LNCaP clone FGC (cell line): ENCODE results near the gene JAGN1.
"Not testable (repeated sequence)": the region's sequence is repeated elsewhere in the genome, so short reads cannot be mapped to it uniquely, and the experiment has no call there.

Experiments
- DNase-seq: peaks from one replicate; pipeline ENCODE4 v3.0.0-alpha.2; 2011; ENCODE audit warnings: low read depth
- H3K4me3 ChIP-seq: 2 replicates; pipeline ENCODE4 v1.5.1; 2011; ENCODE audit warnings: mild to moderate bottlenecking, low read depth, low read length, control low read depth
- CTCF ChIP-seq: IDR thresholded peaks from 2 replicates; pipeline ENCODE4 v1.5.1; 2012; ENCODE audit warnings: mild to moderate bottlenecking; ENCODE audit not compliant: control insufficient read depth, insufficient read depth; ENCODE audit errors: extremely low read depth

Gene JAGN1

GRCh38 chr3:9890249-9891071, at the start of gene JAGN1:
Gene JAGN1 (plus strand): TSS chr3:9890610. CDS start chr3:9890723, 113 bp downstream.
- TF ChIP-seq CTCF: no peak; the same call in 1 of the 2 replicates
- no peak for DNase-seq
- peak within 1 kb of the TSS; percentile 84 for H3K4me3 ChIP-seq

DNA sequence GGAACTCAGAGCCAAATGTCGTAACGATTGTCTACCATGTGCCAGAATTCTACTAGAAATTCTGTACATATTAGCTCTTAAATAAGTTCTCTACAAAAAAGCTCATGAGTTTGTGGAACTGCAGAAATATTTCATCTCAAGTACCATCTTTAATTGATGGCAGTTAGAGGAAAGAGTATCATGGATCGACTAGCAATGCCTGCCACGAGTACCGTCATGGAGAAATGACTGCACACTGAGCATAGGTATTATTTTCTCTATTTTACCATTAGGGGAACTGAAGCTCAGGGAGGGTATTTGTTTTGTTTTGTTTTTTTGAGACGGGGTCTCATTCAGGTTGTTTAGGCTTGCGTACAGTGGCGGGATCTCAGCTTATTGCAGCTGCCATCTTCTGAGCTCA, 49.4 kb upstream of the JAGN1 start:
- H3K4me3 ChIP-seq: no peak overlapping the region
- no peak for TF ChIP-seq CTCF
- DNase-seq: no peak

DNA sequence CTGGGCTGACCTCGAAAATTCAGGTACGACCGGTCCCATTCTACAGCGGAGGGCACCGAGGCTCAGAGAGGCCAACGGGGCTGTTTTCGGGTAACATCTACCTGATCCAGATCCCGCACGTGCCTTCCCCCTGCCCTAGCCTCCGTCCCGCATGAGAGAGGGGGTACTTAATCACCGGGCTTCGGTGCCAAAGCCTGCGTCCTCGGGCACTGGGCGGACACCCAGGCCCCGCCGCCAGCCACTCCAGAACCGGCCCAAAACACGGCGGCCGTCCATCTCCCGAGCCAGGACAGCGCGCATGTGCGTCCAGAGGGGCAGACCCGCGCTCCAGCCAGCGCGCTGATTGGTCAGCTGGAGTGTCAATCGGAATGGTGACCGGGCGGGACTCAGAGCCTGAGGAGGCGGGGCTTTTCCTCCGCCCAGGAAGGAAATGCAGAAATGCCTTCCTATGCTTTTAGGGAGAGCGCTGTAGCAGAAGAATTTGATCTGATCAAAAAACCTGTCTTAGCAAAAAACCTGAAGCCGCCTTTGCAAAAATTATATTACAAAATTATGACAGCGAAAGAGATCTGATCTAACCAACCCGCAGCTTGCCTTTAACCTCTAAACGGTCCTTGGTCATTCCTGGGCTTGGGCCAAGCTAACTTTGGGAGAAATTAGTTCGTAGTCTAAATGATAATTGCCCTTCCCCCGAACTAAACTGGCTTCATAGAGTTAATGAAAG, 46.5 kb upstream of the JAGN1 start, which contains the start of gene RPUSD3:
TSS of gene RPUSD3 (minus strand) at position 294 of the 724 bp plus-strand sequence. CDS start at position 276, 18 bp downstream.
- H3K4me3 ChIP-seq: peak within 1 kb of the TSS; percentile 77
- TF ChIP-seq CTCF: no peak
- peak; percentile 87 for DNase-seq

- H3K4me3 ChIP-seq: no peak overlapping the region
- TF ChIP-seq CTCF: no peak
- no peak for DNase-seq
Observed at GRCh38 chr3:9846231-9846630, 44.2 kb upstream of the JAGN1 start.

DNA sequence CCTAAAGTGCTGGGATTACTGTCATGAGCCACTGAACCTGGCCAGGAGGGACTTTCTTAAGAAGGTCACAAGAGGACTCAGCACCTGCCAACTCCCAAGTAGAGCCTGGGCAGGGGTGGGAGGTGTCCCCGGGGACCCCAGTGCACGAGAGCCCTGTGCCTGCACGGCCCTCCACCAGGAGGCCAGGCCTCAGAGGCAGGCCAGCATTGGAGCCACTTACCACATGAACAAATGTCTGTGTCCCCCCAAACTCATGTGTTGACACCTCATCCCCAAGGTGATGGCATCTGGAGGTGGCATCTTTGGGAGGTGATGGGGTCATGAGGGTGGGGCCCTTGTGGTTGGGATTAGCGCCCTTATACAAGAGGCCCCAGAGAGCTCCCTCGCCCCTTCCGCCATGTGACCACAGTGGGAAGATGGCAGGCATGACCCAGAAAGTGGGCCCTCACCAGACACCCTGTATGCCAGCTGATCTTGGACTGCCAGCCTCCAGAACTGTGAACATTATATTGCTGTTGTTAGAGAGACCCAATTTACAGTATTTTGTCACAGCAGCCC, 43.4 kb upstream of the JAGN1 start:
- no peak for DNase-seq
- no peak overlapping the region for H3K4me3 ChIP-seq
- no peak for TF ChIP-seq CTCF

GRCh38 chr3:9847870-9848269, 42.5 kb upstream of the JAGN1 start:
- DNase-seq, H3K4me3 ChIP-seq: not testable (repeated sequence)

DNA sequence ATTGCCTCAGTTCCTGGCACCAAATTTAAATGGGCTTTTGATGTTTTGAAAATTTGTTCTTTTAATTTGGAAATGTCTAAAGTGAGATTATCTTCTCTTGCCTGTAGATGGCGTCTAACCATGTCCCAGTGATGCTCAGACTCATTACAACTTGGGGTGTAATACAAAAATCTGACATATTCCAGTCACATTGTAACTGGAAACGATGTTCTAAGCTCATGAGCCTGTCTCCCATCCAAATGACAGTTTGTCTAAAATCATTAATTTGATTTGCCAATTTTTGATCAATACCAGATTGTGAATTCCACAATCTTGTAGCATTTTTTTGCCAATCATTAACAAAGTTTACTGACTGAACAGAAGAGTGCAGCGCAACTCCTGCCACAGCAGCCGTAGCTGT, 41.5 kb upstream of the JAGN1 start:
- not testable (repeated sequence) for H3K4me3 ChIP-seq, DNase-seq
- TF ChIP-seq CTCF: peak; percentile 55

GRCh38 chr3:9851383-9851782, 39.0 kb upstream of the JAGN1 start:
- H3K4me3 ChIP-seq, DNase-seq: not testable (repeated sequence)

GRCh38 chr3:9851926-9852325, 38.5 kb upstream of the JAGN1 start:
- not testable (repeated sequence) for H3K4me3 ChIP-seq, DNase-seq
